Neutrophil (primary cell): ENCODE data around the gene SOX10.

ENCODE experiments used
- H3K27ac ChIP-seq: fragments of 200-600 bp; sonication (generic); 2 replicates; pipeline ENCODE4 v1.5.1; 2016; ENCODE audit warnings: mild to moderate bottlenecking, moderate library complexity
- H3K27me3 ChIP-seq: fragments of 200-600 bp; sonication (generic); 2 replicates; pipeline ENCODE4 v1.6.0; 2016; ENCODE audit warnings: mild to moderate bottlenecking
- H3K36me3 ChIP-seq: fragments of 200-600 bp; sonication (generic); 2 replicates; pipeline ENCODE4 v1.5.1; 2017
- H3K4me1 ChIP-seq, 2 experiments: fragments of 200-600 bp in 1 of 2; sonication (generic) in 1 of 2; 1 replicate in 1 of 2; 2 replicates in 1 of 2; pipeline versions ENCODE4 v1.5.1 to v1.6.1; 2013 to 2016; ENCODE audit warnings: low read depth in 1 of 2, low read length in 1 of 2, mild to moderate bottlenecking in 1 of 2, moderate library complexity in 1 of 2; ENCODE audit not compliant: control insufficient read depth in 1 of 2, insufficient read depth in 1 of 2
- H3K4me3 ChIP-seq, 2 experiments: fragments of 200-600 bp in 1 of 2; sonication (generic) in 1 of 2; 1 replicate in 1 of 2; 2 replicates in 1 of 2; pipeline ENCODE4 v1.5.1; 2013 to 2016; ENCODE audit warnings: low read depth in 1 of 2, low read length in 1 of 2, mild to moderate bottlenecking in 1 of 2, moderate library complexity in 1 of 2
- H3K9me3 ChIP-seq: fragments of 200-600 bp; sonication (generic); 2 replicates; pipeline ENCODE4 v1.5.1; 2016
- CTCF ChIP-seq: fragments of 200-600 bp; sonication (generic); IDR thresholded peaks from 2 replicates; pipeline ENCODE4 v1.5.1; 2016; ENCODE audit warnings: antibody characterized with exemption

The SOX10 gene

GRCh38 chr22:37972527-37972926, 11.8 kb downstream of the SOX10 start:
- no peak for TF ChIP-seq CTCF
- Histone ChIP-seq H3K4me3 (no peak overlapping the region), H3K4me1 (no peaks in the 10 kb centered on the region), H3K36me3 (peaks cover 33% of the 10 kb centered on the region), H3K27me3 (no peaks in the 10 kb centered on the region), H3K9me3 (no peaks in the 10 kb centered on the region), H3K27ac (no peak overlapping the region)

- Histone ChIP-seq H3K4me3 (no peak overlapping the region), H3K9me3 (no peaks in the 10 kb centered on the region), H3K4me1 (no peaks in the 10 kb centered on the region), H3K36me3 (peaks cover 41% of the 10 kb centered on the region), H3K27ac (no peak overlapping the region), H3K27me3 (no peaks in the 10 kb centered on the region)
- no peak for TF ChIP-seq CTCF
Observed at GRCh38 chr22:37971475-37972434, 12.6 kb downstream of the SOX10 start.

DNA sequence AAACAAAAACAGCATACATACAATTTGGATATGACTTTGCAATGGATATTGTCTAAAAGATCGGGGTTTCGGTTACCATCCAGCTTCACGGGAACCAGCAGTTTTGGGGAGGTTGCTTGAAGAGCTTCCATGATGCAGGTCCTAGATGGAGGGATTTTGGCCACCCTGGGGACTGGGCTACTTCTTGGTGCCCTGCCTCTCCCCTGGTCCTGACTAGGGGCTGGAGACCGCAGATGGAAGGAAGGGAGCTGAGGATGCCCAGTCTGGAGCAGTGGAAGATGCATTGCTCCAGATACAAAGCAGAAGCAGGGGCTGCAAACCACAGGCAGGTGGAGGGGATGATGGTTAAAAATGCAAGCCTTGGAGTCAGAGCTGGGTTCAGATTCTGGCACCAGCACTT, 13.5 kb downstream of the SOX10 start:
- peaks cover 50% of the 10 kb centered on the region for H3K36me3 ChIP-seq
- no peaks in the 10 kb centered on the region for H3K9me3 ChIP-seq
- no peak for TF ChIP-seq CTCF
- H3K27ac ChIP-seq, result no peak overlapping the region
- H3K4me3 ChIP-seq, result no peak overlapping the region
- H3K4me1 ChIP-seq, result no peaks in the 10 kb centered on the region
- no peaks in the 10 kb centered on the region for H3K27me3 ChIP-seq

DNA sequence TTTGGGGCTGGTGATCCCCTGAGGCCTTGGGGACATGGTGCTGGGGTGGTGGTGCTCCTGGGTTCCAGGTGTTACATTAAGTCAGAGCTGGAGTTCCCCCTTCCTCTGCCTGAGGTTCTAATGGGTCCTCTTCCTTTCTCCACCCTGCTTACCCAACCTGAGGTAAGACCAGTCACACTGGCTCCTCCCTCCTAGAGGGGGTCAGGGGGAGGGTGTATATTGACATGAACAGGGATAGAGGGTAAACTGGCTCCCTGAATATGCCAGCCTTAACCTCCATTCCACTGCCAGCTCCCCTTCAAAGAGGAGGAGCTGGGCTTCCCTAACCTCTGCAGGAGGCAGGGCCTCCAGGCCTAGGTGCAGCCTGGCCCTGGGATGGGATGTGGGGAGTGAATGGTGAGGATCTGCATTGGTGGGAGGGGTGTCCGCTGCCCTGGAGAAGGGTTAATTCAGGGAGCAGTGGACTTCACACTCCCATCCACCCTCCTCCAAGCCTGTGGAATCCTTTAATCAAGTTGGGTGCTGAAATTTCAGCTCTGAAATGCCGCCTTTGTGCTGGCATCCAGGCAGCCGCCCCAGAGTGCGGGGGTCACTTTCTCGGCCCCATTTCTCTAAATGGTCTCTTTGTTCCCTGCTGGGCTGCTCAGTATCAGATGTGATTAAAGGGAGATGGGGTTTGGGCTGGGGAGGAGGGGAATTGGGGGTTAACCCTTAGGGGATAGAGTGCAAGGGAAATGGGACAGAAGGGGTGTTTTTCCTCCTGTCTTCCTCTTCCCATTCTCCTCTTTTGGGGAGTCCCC, 15.7 kb downstream of the SOX10 start:
- TF ChIP-seq CTCF, result no peak
- H3K27me3 ChIP-seq, result no peaks in the 10 kb centered on the region
- no peaks in the 10 kb centered on the region for H3K9me3 ChIP-seq
- no peaks in the 10 kb centered on the region for H3K4me1 ChIP-seq
- H3K36me3 ChIP-seq, result peaks cover 48% of the 10 kb centered on the region
- no peak overlapping the region for H3K27ac ChIP-seq
- H3K4me3 ChIP-seq, result no peak overlapping the region

- peaks cover 54% of the 10 kb centered on the region for H3K36me3 ChIP-seq
- no peaks in the 10 kb centered on the region for H3K9me3 ChIP-seq
- TF ChIP-seq CTCF, result no peak
- H3K4me1 ChIP-seq, result no peaks in the 10 kb centered on the region
- H3K27me3 ChIP-seq, result no peaks in the 10 kb centered on the region
- no peak overlapping the region for H3K4me3 ChIP-seq
- no peak overlapping the region for H3K27ac ChIP-seq
Observed at GRCh38 chr22:37967637-37968451, 16.5 kb downstream of the SOX10 start.
